HL-60/S4 treated with retinoic acid at 250 ng/mL for 4 days and 3 days (cell line): Measurements from ENCODE around the gene DAB2IP.
"Not testable (repeated sequence)": the region's sequence is repeated elsewhere in the genome, so short reads cannot be mapped to it uniquely, and the experiment has no call there.

Experiments
- in situ Hi-C: fragments of 300-500 bp; cut with MboI; formaldehyde crosslinking; loops from 2 replicates; pipeline ENCODE4 v1.7.0; 2022; ENCODE audit warnings: low sequenced_read_pairs

DAB2IP gene

GRCh38 chr9:121782514-121783110 lies 131.2 kb downstream of the DAB2IP start:
- in situ Hi-C loops = no loop called here

DNA sequence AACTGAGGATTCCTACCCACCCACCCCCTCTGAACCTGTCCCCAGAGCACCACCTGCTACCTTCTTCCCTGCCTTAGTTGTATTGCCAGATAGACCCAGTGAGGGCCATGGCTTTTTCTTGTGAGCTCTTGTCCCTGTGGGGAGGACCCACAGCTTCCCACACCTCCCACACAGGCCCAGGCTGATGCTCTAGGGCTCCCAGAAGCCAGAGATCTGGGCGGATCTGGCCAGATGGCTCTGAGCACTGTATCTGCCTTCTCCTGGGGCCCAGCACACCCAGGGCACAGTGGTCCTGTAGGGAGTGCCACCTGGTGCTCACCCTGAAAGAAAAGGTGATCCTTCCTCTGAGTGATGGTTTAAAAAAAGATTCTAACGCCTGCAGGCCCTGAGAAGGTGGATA lies 131.7 kb downstream of the DAB2IP start:
- in situ Hi-C loops = no loop called here

DNA sequence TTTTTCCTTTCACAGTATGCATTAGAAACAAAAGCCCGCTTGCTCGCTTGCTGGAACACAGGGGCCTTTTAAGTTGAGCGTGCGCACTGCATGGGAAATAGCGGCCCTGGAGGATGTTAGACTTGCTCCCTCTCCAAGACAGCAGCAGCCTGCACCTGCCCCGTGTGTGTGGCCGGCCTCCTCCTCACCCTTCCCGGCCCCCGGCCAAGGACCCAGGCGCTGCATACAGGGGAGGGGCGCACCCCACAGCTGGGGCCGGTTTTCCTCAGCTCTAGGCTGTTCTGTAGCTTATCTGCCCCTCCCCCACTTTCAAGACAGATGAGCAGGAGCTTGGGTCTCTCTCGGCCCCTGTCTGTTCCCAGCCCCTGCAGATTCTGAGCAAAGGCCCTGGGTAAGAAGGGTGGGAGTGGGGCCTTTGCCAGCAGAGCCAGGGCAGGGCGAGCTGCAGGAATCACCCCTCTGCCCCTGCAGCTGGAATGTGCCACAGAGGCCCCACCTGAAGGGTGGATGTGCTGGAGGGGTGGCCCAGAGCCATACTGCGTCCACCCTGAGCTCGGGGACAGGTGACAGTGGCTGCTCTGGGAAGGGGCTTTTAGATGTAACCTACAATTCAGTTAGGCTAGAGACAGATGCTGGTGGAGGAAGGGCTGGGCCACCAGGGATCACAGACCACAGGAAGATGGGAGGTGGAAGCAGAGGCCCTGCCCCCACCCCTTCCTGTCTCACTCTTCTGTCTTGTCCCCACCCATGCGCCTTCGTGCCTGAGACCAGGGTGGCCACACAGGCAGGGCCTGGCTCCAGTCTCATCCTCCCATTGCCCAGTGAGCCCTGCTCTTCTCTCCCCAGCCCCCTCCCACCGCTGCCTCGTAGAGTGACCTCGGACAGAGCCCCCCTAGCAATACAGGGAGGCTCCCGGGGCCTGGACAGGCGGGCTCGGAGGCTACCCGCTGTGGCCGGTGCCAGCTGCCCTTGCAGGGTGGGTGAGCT lies 132.4 kb downstream of the DAB2IP start:
- in situ Hi-C loops = no loop called here

- in situ Hi-C loops = no loop called here
These were observed 133.4 kb downstream of the DAB2IP start for GRCh38 chr9:121784731-121785411.

GRCh38 chr9:121785673-121786542 lies 134.5 kb downstream of the DAB2IP start:
- in situ Hi-C loops = no loop called here

DNA sequence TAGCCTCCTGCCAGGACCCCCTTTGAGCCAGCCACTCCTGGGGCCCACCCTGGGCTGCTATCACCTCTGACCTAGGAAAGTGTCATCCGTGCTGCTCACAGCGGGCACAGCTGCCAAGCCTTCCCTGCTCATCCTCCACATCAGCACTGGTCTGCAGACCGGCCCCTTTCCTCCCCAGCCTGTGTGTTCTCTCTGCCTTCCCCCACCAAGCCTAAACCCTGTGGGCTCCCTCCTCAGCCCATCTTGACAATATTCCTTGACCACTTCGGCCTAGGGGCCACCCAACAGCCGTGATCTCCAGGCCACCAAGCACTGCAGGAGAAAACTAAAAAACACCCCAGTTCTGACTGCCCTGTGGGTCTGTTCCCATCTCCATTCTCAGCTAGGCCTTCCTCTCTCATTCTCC lies 135.1 kb downstream of the DAB2IP start:
- in situ Hi-C loops = no loop called here

- in situ Hi-C loops = no loop called here
These were observed 135.6 kb downstream of the DAB2IP start for GRCh38 chr9:121786998-121787422.

- in situ Hi-C loops = no loop called here
These were observed 137.4 kb downstream of the DAB2IP start for GRCh38 chr9:121788686-121789366.

DNA sequence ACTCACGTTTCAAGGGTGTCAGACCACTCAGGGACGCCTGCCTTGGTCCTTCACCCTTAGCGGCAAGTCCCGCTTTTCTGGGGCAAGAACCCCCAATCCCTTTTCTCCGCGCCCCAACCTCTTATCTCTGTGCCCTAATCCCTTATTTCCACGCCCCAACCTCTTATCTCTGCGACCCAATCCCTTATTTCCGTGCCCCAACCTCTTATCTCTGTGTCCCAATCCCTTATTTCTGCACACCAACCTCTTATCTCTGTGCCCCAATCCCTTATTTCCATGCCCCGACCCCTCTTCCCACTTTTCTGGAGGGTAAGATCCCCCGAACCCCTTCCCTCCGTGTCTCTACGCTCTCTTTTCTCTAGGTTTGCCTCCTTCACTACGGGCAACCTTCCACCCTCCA lies 139.4 kb downstream of the DAB2IP start:
- in situ Hi-C loops = no loop called here

DNA sequence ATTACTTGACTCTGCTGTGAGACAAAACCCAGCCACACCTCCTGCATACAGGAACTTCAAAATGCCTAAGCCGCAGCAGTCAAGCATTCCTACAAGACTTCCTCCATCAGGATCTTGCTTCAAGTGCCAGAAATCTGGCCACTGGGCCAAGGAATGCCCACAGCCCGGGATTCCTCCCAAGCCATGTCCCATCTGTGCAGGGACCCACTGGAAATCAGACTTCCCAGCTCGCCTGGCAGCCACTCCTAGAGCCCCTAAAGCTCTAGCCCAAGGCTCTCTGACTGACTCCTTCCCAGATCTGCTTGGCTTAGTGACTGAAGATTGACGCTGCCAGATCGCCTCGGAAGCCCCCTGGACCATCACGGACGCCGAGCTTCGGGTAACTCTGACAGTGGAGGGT lies 141.0 kb downstream of the DAB2IP start:
- in situ Hi-C loops = not testable (repeated sequence)

GRCh38 chr9:121794334-121794733 lies 142.9 kb downstream of the DAB2IP start:
- in situ Hi-C loops = not testable (repeated sequence)

DNA sequence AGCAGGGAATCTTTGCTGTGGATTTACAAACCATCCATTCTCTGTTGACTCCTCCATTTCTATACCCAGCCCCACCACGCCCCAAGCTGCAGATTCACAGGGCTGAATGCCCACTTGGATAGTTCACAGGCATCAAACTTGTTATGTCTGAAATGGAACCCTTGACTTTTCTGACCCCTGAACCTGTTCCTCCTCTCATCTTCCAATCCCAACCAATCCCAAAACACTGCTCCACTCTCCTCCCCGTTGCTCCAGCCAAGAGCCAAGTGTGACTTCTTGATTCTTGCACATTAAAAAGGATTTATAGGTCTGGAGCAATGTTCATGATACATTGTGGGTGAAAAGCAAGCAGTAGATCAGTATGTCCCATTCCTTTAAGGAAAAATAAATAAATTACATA lies 145.6 kb downstream of the DAB2IP start:
- in situ Hi-C loops = no loop called here

DNA sequence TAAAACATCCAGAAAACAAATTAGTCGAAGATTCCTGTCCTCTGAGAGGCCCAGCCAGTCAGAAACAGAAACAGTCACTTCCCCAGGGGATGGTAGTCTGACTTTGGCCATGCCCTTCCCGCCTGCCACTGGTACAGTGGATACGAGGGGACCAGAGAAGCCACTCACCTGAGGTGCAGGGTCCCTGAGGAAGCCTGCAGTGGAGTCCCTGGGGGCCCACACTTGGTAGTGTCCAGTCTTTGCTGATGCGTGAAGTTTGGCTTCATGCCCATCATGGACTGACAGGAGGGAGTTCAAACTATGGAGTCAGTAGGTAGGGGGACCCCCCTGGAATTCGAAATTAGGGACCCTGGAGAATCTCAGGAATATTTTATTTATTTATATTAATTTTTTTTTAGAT lies 147.5 kb downstream of the DAB2IP start:
- in situ Hi-C loops = no loop called here

- in situ Hi-C loops = no loop called here
These were observed 148.9 kb downstream of the DAB2IP start for GRCh38 chr9:121800376-121800775.

DNA sequence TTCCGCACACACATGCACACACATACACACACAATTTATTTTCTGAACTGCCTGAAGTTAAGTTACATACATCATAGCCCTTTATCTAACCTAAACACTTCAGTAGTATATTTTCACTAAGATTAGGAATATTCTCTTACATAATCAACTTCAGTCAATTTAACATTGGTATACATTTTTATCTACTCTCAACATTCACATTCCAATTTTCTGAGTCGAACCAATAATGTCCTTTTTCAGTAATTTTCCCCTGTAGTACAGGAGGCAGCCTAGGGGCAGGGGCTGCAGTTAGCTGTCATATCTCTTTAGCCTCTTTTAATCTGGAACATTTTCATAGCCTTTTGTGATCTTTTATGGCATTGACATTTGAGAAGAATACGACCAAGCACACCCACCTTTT lies 150.1 kb downstream of the DAB2IP start:
- in situ Hi-C loops = no loop called here

GRCh38 chr9:121802753-121803152 lies 151.3 kb downstream of the DAB2IP start:
- in situ Hi-C loops = no loop called here

GRCh38 chr9:121807069-121807822 lies 155.8 kb downstream of the DAB2IP start:
- in situ Hi-C loops = no loop called here

- in situ Hi-C loops = no loop called here
These were observed 156.4 kb downstream of the DAB2IP start for GRCh38 chr9:121807823-121808278.

GRCh38 chr9:121808781-121809180 lies 157.3 kb downstream of the DAB2IP start:
- in situ Hi-C loops = no loop called here
